Right lobe of liver (tissue), 4 donors: ENCODE data around the gene CALML5.

Source experiments
- POLR2A ChIP-seq: fragments of 450-650 bp; IDR thresholded peaks from one replicate; pipeline ENCODE4 v1.6.1; 2017; ENCODE audit warnings: antibody characterized with exemption, mild to moderate bottlenecking
- TF ChIP-seq, protein P1 (sequence below), 4 donors: fragments of 200-600 bp in 3 of 4; fragments of 450-650 bp in 1 of 4; IDR thresholded peaks; one replicate each; pipeline versions ENCODE4 v1.5.1 to v1.8.0; 2016 to 2022; ENCODE audit warnings: antibody characterized with exemption in 4 of 4, mild to moderate bottlenecking in 2 of 4
- donor health status: DM: no; HTN: no; CAD: no.
- donor health status: DM: no; HTN: no; CAD: no.
- donor health status: DM: no; HTN: yes; CAD: no.

- TF ChIP-seq, protein P1, sequence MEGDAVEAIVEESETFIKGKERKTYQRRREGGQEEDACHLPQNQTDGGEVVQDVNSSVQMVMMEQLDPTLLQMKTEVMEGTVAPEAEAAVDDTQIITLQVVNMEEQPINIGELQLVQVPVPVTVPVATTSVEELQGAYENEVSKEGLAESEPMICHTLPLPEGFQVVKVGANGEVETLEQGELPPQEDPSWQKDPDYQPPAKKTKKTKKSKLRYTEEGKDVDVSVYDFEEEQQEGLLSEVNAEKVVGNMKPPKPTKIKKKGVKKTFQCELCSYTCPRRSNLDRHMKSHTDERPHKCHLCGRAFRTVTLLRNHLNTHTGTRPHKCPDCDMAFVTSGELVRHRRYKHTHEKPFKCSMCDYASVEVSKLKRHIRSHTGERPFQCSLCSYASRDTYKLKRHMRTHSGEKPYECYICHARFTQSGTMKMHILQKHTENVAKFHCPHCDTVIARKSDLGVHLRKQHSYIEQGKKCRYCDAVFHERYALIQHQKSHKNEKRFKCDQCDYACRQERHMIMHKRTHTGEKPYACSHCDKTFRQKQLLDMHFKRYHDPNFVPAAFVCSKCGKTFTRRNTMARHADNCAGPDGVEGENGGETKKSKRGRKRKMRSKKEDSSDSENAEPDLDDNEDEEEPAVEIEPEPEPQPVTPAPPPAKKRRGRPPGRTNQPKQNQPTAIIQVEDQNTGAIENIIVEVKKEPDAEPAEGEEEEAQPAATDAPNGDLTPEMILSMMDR (IDR thresholded peaks at IDR 0.05): no peak
- TF ChIP-seq POLR2A: no peak
These were observed 46.7 kb upstream of the CALML5 start for GRCh38 chr10:5545778-5546710.
